Liver (tissue), 3 donors: ENCODE data around the gene NR6A1.

Experiments
- RAD21 ChIP-seq, 2 donors: IDR thresholded peaks; 2 replicates each; pipeline ENCODE4 v1.6.1; 2016; ENCODE audit warnings: antibody characterized with exemption in 2 of 2, mild to moderate bottlenecking in 2 of 2
- TF ChIP-seq, protein P1 (sequence below): fragments of 150-350 bp; IDR thresholded peaks from 2 replicates; pipeline ENCODE4 v1.5.1; 2017; ENCODE audit warnings: improper control_type of control experiment, low read depth, low read length; ENCODE audit not compliant: missing input control
- donor health status: healthy.
- donor health status: healthy.

DNA sequence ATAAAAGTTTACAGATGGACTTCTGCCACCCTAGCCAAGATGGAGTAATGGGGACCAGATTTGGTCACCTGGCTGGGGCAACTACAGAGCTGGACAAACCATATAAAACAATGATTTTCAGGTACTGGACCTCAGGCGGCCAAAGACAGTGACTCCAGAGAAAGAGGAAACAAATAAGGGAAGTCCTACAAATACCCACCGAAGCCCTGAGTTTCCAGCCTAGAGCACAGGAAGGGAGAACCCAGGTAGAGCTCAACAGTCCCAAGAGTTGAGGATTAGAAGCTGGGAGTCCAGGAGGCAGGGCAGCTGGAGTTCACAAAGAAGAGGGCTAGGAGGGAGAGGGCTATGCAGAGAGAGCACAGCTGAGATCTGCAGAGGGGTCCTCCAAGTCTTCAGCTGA, 157.3 kb downstream of the NR6A1 start:
- TF ChIP-seq RAD21 (IDR thresholded peaks at IDR 0.05), result no peak
- TF ChIP-seq, protein P1, sequence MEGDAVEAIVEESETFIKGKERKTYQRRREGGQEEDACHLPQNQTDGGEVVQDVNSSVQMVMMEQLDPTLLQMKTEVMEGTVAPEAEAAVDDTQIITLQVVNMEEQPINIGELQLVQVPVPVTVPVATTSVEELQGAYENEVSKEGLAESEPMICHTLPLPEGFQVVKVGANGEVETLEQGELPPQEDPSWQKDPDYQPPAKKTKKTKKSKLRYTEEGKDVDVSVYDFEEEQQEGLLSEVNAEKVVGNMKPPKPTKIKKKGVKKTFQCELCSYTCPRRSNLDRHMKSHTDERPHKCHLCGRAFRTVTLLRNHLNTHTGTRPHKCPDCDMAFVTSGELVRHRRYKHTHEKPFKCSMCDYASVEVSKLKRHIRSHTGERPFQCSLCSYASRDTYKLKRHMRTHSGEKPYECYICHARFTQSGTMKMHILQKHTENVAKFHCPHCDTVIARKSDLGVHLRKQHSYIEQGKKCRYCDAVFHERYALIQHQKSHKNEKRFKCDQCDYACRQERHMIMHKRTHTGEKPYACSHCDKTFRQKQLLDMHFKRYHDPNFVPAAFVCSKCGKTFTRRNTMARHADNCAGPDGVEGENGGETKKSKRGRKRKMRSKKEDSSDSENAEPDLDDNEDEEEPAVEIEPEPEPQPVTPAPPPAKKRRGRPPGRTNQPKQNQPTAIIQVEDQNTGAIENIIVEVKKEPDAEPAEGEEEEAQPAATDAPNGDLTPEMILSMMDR, result no peak
